ENCODE results near the gene FCHSD2.

GRCh38 chr11:73040046-73040445 lies 102.1 kb downstream of the FCHSD2 start:
- TF ChIP-seq CTCF (IDR thresholded peaks at IDR 0.05) = no peak
- no peak for TF ChIP-seq KDM5A (IDR thresholded peaks at IDR 0.05)
- no peak for TF ChIP-seq POLR2A (IDR thresholded peaks at IDR 0.05; ENCODE audit: low read length)
- TF ChIP-seq, protein P1, sequence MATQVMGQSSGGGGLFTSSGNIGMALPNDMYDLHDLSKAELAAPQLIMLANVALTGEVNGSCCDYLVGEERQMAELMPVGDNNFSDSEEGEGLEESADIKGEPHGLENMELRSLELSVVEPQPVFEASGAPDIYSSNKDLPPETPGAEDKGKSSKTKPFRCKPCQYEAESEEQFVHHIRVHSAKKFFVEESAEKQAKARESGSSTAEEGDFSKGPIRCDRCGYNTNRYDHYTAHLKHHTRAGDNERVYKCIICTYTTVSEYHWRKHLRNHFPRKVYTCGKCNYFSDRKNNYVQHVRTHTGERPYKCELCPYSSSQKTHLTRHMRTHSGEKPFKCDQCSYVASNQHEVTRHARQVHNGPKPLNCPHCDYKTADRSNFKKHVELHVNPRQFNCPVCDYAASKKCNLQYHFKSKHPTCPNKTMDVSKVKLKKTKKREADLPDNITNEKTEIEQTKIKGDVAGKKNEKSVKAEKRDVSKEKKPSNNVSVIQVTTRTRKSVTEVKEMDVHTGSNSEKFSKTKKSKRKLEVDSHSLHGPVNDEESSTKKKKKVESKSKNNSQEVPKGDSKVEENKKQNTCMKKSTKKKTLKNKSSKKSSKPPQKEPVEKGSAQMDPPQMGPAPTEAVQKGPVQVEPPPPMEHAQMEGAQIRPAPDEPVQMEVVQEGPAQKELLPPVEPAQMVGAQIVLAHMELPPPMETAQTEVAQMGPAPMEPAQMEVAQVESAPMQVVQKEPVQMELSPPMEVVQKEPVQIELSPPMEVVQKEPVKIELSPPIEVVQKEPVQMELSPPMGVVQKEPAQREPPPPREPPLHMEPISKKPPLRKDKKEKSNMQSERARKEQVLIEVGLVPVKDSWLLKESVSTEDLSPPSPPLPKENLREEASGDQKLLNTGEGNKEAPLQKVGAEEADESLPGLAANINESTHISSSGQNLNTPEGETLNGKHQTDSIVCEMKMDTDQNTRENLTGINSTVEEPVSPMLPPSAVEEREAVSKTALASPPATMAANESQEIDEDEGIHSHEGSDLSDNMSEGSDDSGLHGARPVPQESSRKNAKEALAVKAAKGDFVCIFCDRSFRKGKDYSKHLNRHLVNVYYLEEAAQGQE (IDR thresholded peaks at IDR 0.05) = no peak
- no peak for TF ChIP-seq SMC3 (IDR thresholded peaks at IDR 0.05)
- TF ChIP-seq MAZ (IDR thresholded peaks at IDR 0.05; ENCODE audit: borderline replicate concordance, low read depth, low read length) = no peak
- TF ChIP-seq RARB (CRISPR knock-in tag; IDR thresholded peaks at IDR 0.05) = no peak
- TF ChIP-seq JUNB (IDR thresholded peaks at IDR 0.05) = no peak
- TF ChIP-seq CBX8 (IDR thresholded peaks at IDR 0.05) = no peak
